Left ventricle myocardium inferior (tissue), 1 donor: ENCODE measurements around the gene SLFN5. TPM values are rescaled to one million over a fixed set of nuclear protein-coding genes. Genes with fewer than 3 reads are reported as not detected.
"Not testable (repeated sequence)": the region's sequence is repeated elsewhere in the genome, so short reads cannot be mapped to it uniquely, and the experiment has no call there.

Experiments used
- DNase-seq: peaks from one replicate; pipeline ENCODE4 v3.0.0-alpha.2; 2020
- H3K27ac ChIP-seq: fragments of 200-600 bp; replicated peaks from 2 replicates; pipeline ENCODE4 v1.8.0; 2021
- H3K27me3 ChIP-seq: fragments of 200-600 bp; 2 replicates; pipeline ENCODE4 v1.8.0; 2021; ENCODE audit warnings: low read depth
- H3K36me3 ChIP-seq: fragments of 200-600 bp; 2 replicates; pipeline ENCODE4 v1.8.0; 2021
- H3K4me1 ChIP-seq: fragments of 200-600 bp; 2 replicates; pipeline ENCODE4 v1.8.0; 2021
- H3K4me3 ChIP-seq: fragments of 200-600 bp; 2 replicates; pipeline ENCODE4 v1.8.0; 2021; ENCODE audit warnings: mild to moderate bottlenecking, moderate library complexity
- H3K9me3 ChIP-seq: fragments of 200-600 bp; replicated peaks from 2 replicates; pipeline ENCODE4 v1.8.0; 2021
- CTCF ChIP-seq: fragments of 200-600 bp; IDR thresholded peaks from 2 replicates; pipeline ENCODE4 v1.8.0; 2021; ENCODE audit warnings: antibody characterized with exemption, mild to moderate bottlenecking, borderline replicate concordance
- intact Hi-C: fragments of 100-400 bp; cut with micrococcal nuclease; formaldehyde crosslinking; loops from one replicate; pipeline ENCODE4 v1.11.0; 2022
- total RNA-seq: library from RNA; stranded (reverse); fragmentation: NEBNext Ultra II Directional; extraction: Animal tissue kit (Norgen Biotek cat#: 25700); gene quantifications from one replicate; pipeline ENCODE4 v1.2.1, GENCODE V29; 2021
- donor health status: DM: no; HTN: yes; CAD: no; lungs with severe emphysema.

The SLFN5 gene
- total RNA-seq, 1 donor from 2014 or later: 8.6 TPM

DNA sequence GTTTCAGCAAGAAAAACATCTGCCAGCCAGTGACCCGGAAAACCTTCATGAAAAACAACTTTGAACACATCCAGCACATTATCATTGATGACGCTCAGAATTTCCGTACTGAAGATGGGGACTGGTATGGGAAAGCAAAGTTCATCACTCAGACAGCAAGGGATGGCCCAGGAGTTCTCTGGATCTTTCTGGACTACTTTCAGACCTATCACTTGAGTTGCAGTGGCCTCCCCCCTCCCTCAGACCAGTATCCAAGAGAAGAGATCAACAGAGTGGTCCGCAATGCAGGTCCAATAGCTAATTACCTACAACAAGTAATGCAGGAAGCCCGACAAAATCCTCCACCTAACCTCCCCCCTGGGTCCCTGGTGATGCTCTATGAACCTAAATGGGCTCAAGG, 22.2 kb downstream of the SLFN5 start:
- Histone ChIP-seq H3K4me1 (no peaks in the 10 kb centered on the region), H3K9me3 (no peaks in the 10 kb centered on the region), H3K27me3 (no peaks in the 10 kb centered on the region), H3K36me3 (peaks cover 66% of the 10 kb centered on the region), H3K27ac (no peak overlapping the region), H3K4me3 (no peak overlapping the region)
- TF ChIP-seq CTCF: no peak
- DNase-seq: no peak
- intact Hi-C loops: no loop called here

GRCh38 chr17:35265566-35266141, 22.8 kb downstream of the SLFN5 start:
- no peak for TF ChIP-seq CTCF

DNA sequence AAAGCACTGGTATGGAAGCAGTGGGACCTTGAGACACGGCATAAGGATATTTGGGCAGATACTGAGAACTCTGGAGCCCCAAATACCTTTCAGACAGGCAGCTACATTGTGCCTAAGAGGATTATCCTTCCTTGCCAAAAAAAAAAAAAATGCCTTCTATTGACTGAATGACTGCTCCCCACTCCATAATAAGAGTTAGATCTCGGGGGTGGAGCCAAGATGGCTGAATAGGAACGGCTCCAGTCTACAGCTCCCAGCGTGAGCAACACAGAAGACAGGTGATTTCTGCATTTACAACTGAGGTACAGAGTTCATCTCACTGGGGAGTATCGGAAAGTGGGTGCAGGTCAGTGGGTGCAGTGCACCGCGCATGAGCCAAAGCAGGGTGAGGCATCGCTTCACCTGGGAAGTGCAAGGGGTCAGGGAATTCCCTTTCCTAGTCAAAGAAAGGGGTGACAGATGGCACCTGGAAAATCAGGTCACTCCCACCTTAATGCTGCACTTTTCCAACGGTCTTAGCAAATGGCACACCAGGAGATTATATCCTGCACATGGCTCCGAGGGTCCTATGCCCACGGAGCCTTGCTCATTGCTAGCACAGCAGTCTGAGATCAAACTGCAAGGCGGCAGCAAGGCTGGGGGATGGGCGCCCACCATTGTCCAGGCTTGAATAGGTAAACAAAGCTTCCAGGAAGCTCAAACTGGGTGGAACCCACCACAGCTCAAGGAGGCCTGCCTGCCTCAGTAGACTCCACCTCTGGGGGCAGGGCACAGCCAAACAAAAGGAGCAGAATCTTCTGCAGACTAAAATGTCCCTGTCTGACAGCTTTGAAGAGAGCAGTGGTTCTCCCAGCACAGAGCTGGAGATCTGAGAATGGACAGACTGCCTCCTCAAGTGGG, 31.5 kb downstream of the SLFN5 start:
- H3K36me3 ChIP-seq, intact Hi-C loops, H3K4me1 ChIP-seq, H3K27me3 ChIP-seq, H3K27ac ChIP-seq, DNase-seq, H3K4me3 ChIP-seq: not testable (repeated sequence)
- peaks cover 21% of the 10 kb centered on the region for H3K9me3 ChIP-seq

More at GRCh38 chr17:35265566-35266141, 22.8 kb downstream of the SLFN5 start:
- H3K4me1 ChIP-seq: no peaks in the 10 kb centered on the region
- H3K4me3 ChIP-seq: no peak overlapping the region
- intact Hi-C loops: no loop called here
- no peaks in the 10 kb centered on the region for H3K9me3 ChIP-seq
- H3K27ac ChIP-seq: no peak overlapping the region
- DNase-seq: no peak
- H3K27me3 ChIP-seq: no peaks in the 10 kb centered on the region
- peaks cover 62% of the 10 kb centered on the region for H3K36me3 ChIP-seq

GRCh38 chr17:35278454-35278853, 35.6 kb downstream of the SLFN5 start:
- H3K36me3 ChIP-seq, DNase-seq, H3K4me1 ChIP-seq, H3K4me3 ChIP-seq, H3K27me3 ChIP-seq, intact Hi-C loops, H3K27ac ChIP-seq: not testable (repeated sequence)
- H3K9me3 ChIP-seq: peaks cover 13% of the 10 kb centered on the region

- H3K4me3 ChIP-seq, H3K36me3 ChIP-seq, intact Hi-C loops, H3K27me3 ChIP-seq, H3K4me1 ChIP-seq, DNase-seq, H3K27ac ChIP-seq: not testable (repeated sequence)
- H3K9me3 ChIP-seq: peaks cover 13% of the 10 kb centered on the region
Measured at GRCh38 chr17:35278876-35279275, 36.0 kb downstream of the SLFN5 start.

DNA sequence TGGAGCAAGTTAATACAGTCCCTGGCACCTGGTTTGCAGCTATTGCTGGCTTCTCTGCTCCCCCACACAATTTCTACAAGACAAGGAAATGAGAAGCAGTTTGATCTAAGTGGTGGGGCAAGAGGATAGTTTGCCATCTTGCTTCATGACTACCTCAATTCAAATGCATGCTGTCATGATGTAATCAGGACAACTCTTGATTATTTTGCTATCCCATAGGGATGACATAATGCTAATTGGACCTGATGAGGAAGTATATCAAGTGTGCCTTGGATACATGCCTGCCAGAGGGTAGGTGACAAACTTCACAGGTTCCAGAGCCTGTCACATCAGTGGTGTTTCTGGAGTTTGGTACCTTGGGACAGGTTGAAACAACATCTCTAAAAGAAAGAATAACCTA, 40.9 kb downstream of the SLFN5 start:
- intact Hi-C loops: no loop called here
- no peak overlapping the region for H3K4me3 ChIP-seq
- TF ChIP-seq CTCF: no peak

DNA sequence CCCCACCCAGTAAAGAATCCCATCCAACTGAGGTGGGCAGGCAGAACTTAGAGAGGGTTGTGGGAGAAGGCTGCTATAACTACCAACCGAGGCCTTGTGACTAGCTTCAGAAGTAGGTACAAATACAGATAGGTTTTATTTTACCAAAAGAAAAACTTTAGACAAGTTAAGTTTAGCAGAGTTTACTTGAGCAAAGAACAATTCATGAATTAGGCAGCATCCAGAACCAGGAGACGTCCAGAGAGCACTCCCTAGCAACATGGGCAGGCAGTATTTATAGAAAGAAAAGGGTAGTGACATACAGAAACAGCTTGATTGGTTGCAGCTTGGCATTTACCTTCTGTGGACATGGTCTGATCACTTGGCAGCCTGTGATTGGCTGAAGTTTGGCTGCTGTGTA, 42.1 kb downstream of the SLFN5 start:
- Histone ChIP-seq H3K36me3 (no peaks in the 10 kb centered on the region), H3K27ac (no peak overlapping the region), H3K27me3 (no peaks in the 10 kb centered on the region), H3K4me1 (no peaks in the 10 kb centered on the region), H3K9me3 (peaks cover 13% of the 10 kb centered on the region), H3K4me3 (no peak overlapping the region)
- DNase-seq: no peak
- no peak for TF ChIP-seq CTCF
- intact Hi-C loops: no loop called here

More for the DNA sequence above, 40.9 kb downstream of the SLFN5 start:
- no peaks in the 10 kb centered on the region for H3K27me3 ChIP-seq
- peaks cover 6% of the 10 kb centered on the region for H3K9me3 ChIP-seq
- H3K27ac ChIP-seq: no peak overlapping the region
- H3K4me1 ChIP-seq: no peaks in the 10 kb centered on the region
- no peaks in the 10 kb centered on the region for H3K36me3 ChIP-seq
- no peak for DNase-seq
